Peyer's patch (tissue), 4 donors: ENCODE measurements around the gene CDX1. TPM values are rescaled to one million over a fixed set of nuclear protein-coding genes. Genes with fewer than 3 reads are reported as not detected.

ENCODE experiments used
- DNase-seq, 3 donors: peaks; one replicate each; pipeline ENCODE4 v3.0.0-alpha.2; 2017 to 2019
- H3K27ac ChIP-seq, 4 donors: fragments of 200-600 bp; sonication (generic); one replicate each; pipeline ENCODE4 v1.5.1; 2016 to 2019
- H3K27me3 ChIP-seq, 2 donors: fragments of 200-600 bp; sonication (generic); one replicate each; pipeline ENCODE4 v1.5.1; 2019
- H3K36me3 ChIP-seq, 3 donors: fragments of 200-600 bp; sonication (generic); one replicate each; pipeline ENCODE4 v1.5.1; 2016 to 2019
- H3K4me1 ChIP-seq, 4 donors: fragments of 200-600 bp; sonication (generic); one replicate each; pipeline ENCODE4 v1.5.1; 2016 to 2019
- H3K4me3 ChIP-seq, 4 donors: fragments of 200-600 bp; sonication (generic); 1 replicate in 3 of 4; 2 replicates in 1 of 4; pipeline ENCODE4 v1.5.1; 2016 to 2019; ENCODE audit warnings: mild to moderate bottlenecking in 1 of 4
- H3K9me3 ChIP-seq, 4 donors: fragments of 200-600 bp; sonication (generic); one replicate each; pipeline ENCODE4 v1.5.1; 2016 to 2019; ENCODE audit warnings: mild to moderate bottlenecking in 1 of 4
- POLR2A ChIP-seq, 2 donors: fragments of 450-650 bp; IDR thresholded peaks; one replicate each; pipeline ENCODE4 v1.5.1; 2017; ENCODE audit warnings: antibody characterized with exemption in 2 of 2, mild to moderate bottlenecking in 2 of 2, moderate library complexity in 2 of 2
- total RNA-seq, 4 donors: library from RNA; depleted of rRNA; stranded (reverse); fragments of >200 nt; gene quantifications; one replicate each; pipeline ENCODE4 v1.1.0, GENCODE V29; 2016
- TF ChIP-seq, protein P1 (sequence below), 6 experiments: fragments of 450-650 bp in 4 of 6; fragments of 200-600 bp in 2 of 6; sonication (generic) in 1 of 6; IDR thresholded peaks; one replicate each; pipeline ENCODE4 v1.5.1; 2017 to 2019; ENCODE audit warnings: antibody characterized with exemption in 6 of 6, mild to moderate bottlenecking in 3 of 6, moderate library complexity in 1 of 6

Gene CDX1
- total RNA-seq, 4 donors from 2014 or later, result 177 to 429 (median 370) TPM

DNA sequence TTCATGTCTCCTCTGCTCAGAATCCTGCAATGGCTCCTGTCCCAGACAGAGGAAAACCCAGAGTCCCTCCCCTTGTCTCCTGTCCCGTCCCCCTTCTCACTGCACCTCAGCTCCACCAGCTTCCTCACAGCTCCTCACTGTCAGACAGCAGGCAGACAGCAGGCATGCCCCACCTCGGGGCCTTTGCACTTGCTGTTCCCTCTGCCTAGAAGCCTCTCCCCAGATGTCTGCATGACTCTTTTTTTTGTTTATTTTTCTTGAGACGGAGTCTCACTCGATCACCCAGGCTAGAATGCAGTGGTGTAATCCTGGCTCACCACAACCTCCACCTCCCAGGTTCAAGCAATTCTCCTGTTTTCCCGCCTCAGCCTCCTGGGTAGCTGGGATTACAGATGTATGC is 14.4 kb downstream of the CDX1 start:
- DNase-seq, result peak in 2 of 3 donors; percentile 80 to 84
- Histone ChIP-seq H3K36me3 (no peaks in the 10 kb centered on the region), H3K4me3 (no peak overlapping the region), H3K4me1 (peaks cover 0 to 92% (median 26%) of the 10 kb centered on the region in 4 donors), H3K27ac (peak overlapping the region; percentile 57 to 95 (median 82)), H3K9me3 (no peaks in the 10 kb centered on the region), H3K27me3 (no peaks in the 10 kb centered on the region)
- TF ChIP-seq, protein P1, sequence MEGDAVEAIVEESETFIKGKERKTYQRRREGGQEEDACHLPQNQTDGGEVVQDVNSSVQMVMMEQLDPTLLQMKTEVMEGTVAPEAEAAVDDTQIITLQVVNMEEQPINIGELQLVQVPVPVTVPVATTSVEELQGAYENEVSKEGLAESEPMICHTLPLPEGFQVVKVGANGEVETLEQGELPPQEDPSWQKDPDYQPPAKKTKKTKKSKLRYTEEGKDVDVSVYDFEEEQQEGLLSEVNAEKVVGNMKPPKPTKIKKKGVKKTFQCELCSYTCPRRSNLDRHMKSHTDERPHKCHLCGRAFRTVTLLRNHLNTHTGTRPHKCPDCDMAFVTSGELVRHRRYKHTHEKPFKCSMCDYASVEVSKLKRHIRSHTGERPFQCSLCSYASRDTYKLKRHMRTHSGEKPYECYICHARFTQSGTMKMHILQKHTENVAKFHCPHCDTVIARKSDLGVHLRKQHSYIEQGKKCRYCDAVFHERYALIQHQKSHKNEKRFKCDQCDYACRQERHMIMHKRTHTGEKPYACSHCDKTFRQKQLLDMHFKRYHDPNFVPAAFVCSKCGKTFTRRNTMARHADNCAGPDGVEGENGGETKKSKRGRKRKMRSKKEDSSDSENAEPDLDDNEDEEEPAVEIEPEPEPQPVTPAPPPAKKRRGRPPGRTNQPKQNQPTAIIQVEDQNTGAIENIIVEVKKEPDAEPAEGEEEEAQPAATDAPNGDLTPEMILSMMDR (IDR thresholded peaks at IDR 0.05), result no peak
- TF ChIP-seq POLR2A (IDR thresholded peaks at IDR 0.05), result no peak

DNA sequence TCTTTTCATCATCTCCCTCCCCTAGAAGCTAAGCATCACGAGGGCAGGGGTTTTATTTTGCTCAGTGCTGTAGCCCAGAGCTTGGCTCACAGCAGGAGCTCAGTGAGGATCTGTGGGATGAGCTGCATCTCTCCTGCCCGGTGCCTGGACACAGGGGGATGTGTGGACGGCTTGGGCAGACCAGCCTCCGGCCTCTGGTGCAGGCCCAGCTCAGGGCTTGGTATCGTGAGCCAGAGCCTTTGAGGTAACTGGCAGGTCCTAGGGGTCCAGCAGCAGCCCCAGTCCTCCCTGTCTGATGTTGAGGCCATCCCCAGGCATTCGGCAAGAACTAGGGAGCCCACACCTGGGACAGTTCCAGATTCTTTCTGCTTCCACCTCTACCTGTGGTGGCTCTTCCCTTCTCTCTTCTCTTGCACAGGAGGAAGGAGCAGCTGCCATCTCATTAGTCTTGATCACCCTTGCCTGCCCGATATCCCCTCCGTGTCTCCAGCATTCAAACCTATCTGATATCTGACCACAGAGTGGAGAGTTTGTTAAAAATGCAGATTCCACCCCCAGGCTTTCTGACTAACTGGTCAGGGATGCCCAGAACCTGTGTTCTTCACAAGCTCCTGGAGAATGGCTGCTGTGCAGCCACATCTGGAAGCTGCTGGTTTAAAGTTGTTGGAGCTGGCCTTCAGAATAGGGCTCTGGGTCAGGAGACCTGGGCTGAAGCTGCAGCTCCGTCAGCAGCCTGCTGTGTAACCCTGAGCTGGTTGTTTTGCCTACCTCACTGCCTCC is 15.4 kb downstream of the CDX1 start:
- Histone ChIP-seq H3K4me3 (no peak overlapping the region), H3K4me1 (peaks cover 0 to 94% (median 26%) of the 10 kb centered on the region in 4 donors), H3K36me3 (no peaks in the 10 kb centered on the region), H3K9me3 (no peaks in the 10 kb centered on the region), H3K27ac (peak overlapping the region in 3 of 4 donors; percentile 75 to 95 (median 89)), H3K27me3 (no peaks in the 10 kb centered on the region)
- peak in 1 of 3 donors; percentile 49 for DNase-seq
- TF ChIP-seq, protein P1 (IDR thresholded peaks at IDR 0.05), result no peak
- no peak for TF ChIP-seq POLR2A (IDR thresholded peaks at IDR 0.05)

DNA sequence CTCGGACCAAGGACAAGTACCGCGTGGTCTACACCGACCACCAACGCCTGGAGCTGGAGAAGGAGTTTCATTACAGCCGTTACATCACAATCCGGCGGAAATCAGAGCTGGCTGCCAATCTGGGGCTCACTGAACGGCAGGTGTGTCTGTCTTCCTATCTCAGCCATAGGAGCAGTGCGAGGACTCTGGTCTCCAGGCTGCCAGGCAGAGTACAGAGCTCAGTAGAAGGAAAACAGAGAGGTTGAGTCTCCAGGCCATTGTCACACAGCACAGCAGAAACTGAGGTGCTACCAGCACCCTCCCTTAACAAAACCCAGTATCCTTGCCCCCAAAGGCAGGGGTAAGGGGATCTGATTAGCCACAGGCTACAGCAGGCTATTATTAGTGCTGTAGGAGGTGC is 16.2 kb downstream of the CDX1 start:
- peak overlapping the region in 3 of 4 donors; percentile 75 to 95 (median 89) for H3K27ac ChIP-seq
- no peaks in the 10 kb centered on the region for H3K9me3 ChIP-seq
- H3K36me3 ChIP-seq, result no peaks in the 10 kb centered on the region
- H3K27me3 ChIP-seq, result no peaks in the 10 kb centered on the region
- DNase-seq, result peak in 2 of 3 donors; percentile 61 to 64
- TF ChIP-seq, protein P1 (IDR thresholded peaks at IDR 0.05), result no peak
- TF ChIP-seq POLR2A (IDR thresholded peaks at IDR 0.05), result no peak
- no peak overlapping the region for H3K4me3 ChIP-seq
- H3K4me1 ChIP-seq, result peaks cover 0 to 92% (median 28%) of the 10 kb centered on the region in 4 donors

DNA sequence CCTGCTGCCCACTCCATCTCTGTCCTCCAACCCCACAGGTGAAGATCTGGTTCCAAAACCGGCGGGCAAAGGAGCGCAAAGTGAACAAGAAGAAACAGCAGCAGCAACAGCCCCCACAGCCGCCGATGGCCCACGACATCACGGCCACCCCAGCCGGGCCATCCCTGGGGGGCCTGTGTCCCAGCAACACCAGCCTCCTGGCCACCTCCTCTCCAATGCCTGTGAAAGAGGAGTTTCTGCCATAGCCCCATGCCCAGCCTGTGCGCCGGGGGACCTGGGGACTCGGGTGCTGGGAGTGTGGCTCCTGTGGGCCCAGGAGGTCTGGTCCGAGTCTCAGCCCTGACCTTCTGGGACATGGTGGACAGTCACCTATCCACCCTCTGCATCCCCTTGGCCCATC is 16.9 kb downstream of the CDX1 start:
- peak in 1 of 3 donors; percentile 50 for DNase-seq
- no peak for TF ChIP-seq POLR2A (IDR thresholded peaks at IDR 0.05)
- TF ChIP-seq, protein P1 (IDR thresholded peaks at IDR 0.05), result no peak
- H3K9me3 ChIP-seq, result no peaks in the 10 kb centered on the region
- peaks cover 0 to 85% (median 26%) of the 10 kb centered on the region in 4 donors for H3K4me1 ChIP-seq
- no peak overlapping the region for H3K4me3 ChIP-seq
- no peaks in the 10 kb centered on the region for H3K27me3 ChIP-seq
- peak overlapping the region in 3 of 4 donors; percentile 75 to 95 (median 89) for H3K27ac ChIP-seq
- no peaks in the 10 kb centered on the region for H3K36me3 ChIP-seq

DNA sequence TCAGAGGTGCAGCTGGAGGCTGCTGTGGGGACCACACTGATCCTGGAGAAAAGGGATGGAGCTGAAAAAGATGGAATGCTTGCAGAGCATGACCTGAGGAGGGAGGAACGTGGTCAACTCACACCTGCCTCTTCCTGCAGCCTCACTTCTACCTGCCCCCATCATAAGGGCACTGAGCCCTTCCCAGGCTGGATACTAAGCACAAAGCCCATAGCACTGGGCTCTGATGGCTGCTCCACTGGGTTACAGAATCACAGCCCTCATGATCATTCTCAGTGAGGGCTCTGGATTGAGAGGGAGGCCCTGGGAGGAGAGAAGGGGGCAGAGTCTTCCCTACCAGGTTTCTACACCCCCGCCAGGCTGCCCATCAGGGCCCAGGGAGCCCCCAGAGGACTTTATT is 17.4 kb downstream of the CDX1 start:
- H3K27ac ChIP-seq, result peak overlapping the region in 3 of 4 donors; percentile 57 to 95 (median 89)
- H3K9me3 ChIP-seq, result no peaks in the 10 kb centered on the region
- peaks cover 0 to 83% (median 24%) of the 10 kb centered on the region in 4 donors for H3K4me1 ChIP-seq
- H3K36me3 ChIP-seq, result no peaks in the 10 kb centered on the region
- TF ChIP-seq, protein P1 (IDR thresholded peaks at IDR 0.05), result no peak
- no peak for TF ChIP-seq POLR2A (IDR thresholded peaks at IDR 0.05)
- peak in 1 of 3 donors; percentile 46 for DNase-seq
- H3K4me3 ChIP-seq, result no peak overlapping the region
- no peaks in the 10 kb centered on the region for H3K27me3 ChIP-seq
